ENCODE data around the gene PKP2. TPM values are rescaled to one million over a fixed set of nuclear protein-coding genes. Genes with fewer than 3 reads are reported as not detected.

The PKP2 gene
- total RNA-seq, 1 donor from 2014 or later = 39.3 TPM

GRCh38 chr12:32811686-32812392 is 84.7 kb downstream of the PKP2 start:
- DNase-seq (ENCODE audit: low spot score) = no peak

- DNase-seq (ENCODE audit: low spot score) = no peak
Measured at GRCh38 chr12:32809846-32810245, 86.7 kb downstream of the PKP2 start.

DNA sequence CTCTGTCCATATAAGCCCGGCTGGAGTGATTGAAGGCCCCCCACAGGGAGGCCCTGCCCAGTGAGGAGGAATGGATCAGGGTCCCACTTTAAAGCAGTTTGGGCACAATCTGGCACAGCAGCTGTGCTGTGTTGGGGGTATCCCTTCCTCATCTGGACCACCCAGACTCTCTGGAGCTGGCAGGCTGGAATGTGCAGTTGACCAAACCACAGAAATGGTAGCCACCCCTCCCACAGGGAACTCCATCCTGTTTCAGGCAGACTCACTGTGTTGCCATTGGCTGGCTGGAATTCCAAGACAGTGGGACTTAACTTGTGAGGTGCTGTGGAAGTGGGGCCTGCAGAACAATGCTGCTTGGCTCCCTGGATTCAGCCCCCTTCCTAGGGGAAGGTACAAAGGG is 87.4 kb downstream of the PKP2 start:
- DNase-seq (ENCODE audit: low spot score) = no peak

DNA sequence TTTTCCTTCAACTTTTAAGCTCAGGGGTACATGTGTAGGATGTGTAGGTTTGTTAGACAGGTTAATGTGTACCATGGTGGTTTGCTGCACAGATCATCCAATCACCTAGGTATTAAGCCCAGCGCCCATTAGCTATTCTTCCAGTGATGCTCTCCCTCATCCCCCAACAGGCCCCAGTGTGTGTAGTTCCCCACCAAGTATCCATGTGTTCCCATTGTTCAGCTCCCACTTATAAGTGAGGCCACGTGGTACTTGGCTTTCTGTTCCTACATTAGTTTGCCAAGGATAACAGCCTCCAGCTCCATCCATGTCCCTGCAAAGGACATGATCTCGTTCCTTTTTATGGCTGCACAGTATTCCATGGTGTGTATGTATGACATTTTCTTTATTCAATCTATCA is 92.3 kb downstream of the PKP2 start:
- no peak for DNase-seq (ENCODE audit: low spot score)

DNA sequence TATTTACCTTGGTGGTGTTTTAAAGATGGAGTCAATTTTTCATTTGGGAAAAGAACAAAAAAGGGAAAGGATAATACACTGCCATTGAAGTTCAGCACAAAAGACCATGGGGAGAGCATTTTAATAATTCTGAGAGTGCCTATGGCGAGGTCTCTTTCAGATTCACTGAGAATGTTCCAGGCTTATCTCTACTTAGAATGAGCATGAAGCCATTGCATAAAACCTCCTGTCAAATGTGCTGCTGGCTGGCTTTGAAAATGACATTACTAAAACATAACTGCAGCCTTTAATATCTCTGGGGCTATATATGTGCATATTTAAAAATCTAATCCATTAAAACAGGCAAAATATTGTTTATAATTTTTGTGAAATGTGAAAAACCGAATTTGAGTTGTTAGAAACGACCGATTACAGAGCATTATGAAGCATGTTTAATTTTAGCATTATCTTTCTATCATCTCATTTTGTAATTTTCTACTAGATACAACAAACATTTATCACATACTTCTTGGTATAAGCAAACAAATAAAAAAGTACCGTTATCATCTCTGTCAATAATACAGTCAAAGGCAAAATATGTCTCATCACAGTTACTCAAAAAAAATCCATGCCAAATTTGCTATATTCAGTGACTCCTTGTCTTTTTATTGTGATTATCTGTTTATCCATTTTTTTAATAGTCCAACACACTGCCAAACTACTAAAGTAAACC is 95.2 kb downstream of the PKP2 start:
- no peak for DNase-seq (ENCODE audit: low spot score)

DNA sequence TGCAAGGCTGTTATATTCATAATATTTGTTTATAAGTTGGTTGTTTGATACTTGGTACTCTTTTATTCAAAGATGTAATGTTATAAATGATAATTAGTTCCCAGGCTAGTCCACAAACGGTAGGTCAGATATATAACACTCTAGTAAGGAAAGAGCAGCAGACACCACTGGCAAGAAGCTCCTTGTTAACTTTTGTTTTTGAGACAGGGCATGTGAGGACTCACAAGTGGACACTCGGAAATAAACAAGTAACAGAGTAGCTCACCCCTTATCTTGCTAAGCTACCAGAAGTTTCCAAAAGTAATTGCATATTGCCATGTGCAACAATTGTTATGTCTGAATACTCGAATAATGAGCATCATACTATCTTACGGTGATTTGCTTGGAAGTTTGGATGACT is 102.3 kb downstream of the PKP2 start:
- no peak for DNase-seq (ENCODE audit: low spot score)

DNA sequence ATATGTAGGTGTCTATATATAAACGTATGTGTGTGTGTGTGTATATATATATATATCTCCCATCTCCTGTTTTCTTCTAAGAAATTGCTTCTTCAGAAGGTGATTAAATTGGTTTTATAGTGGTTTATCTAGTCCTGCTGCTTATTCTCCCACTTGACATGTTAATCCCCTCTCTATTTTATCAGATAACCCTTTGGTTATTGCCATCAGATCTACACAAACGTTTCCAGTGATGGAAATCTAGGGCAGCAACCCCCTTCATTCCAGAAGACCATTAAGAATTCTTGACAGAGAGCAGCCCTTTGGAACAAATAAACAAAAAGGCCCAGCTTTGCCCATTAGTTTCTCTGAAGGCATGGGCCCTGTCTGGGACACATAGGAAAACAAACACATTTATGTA is 106.7 kb downstream of the PKP2 start:
- no peak for DNase-seq (ENCODE audit: low spot score)

- DNase-seq (ENCODE audit: low spot score) = no peak
Measured at GRCh38 chr12:32789446-32789845, 107.1 kb downstream of the PKP2 start.

DNA sequence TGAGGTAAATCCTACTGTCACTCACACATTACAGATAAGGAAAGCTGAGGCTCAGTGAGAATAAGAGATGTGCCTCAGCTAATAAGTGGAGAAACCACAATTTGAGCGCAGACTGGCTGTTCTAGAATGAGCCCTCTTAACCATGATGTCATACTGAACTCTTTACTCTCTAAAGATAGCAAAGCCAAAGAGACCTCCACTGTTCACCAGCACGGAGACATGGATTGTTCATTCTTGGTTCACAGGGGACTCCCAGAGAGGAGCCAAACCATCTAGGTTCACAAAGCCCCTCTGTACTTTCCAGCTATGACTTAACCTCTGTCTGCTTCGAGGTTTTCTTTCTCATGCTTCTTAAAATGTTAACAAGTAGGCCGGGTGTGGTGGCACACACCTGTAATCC is 108.2 kb downstream of the PKP2 start:
- no peak for DNase-seq (ENCODE audit: low spot score)

GRCh38 chr12:32785557-32785956 is 111.0 kb downstream of the PKP2 start:
- no peak for DNase-seq (ENCODE audit: low spot score)

GRCh38 chr12:32783029-32783428 is 113.5 kb downstream of the PKP2 start:
- DNase-seq (ENCODE audit: low spot score) = no peak

DNA sequence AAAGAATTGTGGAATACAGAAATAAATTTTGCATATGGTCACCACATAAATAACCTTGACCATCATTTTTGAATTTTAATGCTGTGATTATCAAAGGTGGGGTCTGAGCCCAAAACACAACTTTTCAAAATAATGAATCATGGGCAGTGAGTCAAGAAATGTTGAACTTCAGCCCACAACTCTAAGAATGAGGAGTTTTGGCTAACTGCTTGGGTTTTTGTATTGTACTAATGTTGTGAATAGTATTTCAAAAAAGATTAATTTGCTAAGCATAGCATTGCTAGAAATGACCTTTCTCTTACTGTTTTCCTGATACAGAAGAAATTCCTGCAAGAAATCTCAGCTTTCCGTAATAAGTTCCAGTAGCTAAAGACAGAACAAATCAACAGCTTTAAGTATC is 116.5 kb downstream of the PKP2 start:
- no peak for DNase-seq (ENCODE audit: low spot score)

DNA sequence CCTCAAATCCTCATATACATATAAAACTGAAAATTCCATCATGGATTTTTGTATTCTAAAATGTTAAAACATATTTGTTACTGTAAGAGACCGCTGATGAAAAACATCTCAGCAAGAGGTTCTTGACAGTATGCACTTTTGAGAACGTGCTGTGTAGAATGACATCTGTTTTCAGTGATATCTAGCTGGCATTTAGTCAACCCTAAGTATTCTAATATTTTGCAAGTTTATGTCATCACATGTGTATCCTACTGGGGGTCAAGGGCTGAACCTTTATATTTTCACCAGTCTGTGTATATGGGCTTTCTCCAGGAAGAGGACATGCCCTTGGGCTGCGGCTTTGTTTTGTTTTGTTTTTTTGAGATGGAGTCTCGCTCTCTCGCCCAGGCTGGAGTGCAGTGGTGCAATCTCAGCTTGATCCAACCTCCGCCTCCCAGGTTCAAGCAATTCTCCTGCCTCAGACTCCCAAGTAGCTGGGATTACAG is 118.8 kb downstream of the PKP2 start:
- DNase-seq (ENCODE audit: low spot score) = no peak

GRCh38 chr12:32777159-32777558 is 119.4 kb downstream of the PKP2 start:
- DNase-seq (ENCODE audit: low spot score) = no peak

DNA sequence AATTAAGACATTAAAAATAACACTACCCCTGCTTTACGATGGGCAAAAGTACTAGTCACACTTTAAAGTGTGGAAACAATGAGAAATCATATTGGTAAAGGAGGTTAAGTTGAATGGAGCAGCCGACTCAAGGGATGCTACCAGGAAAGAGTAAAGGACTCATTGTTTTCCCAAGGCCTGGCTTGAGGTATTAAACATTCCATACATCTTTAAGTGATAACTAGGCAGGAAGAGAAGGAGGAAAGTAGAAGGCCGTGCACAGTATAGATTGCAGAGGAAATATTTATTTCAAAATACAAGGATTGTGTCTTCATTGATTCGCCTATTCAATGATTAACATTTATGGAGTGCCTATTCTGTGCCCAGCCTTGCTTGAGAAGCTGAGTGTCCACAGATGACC is 120.3 kb downstream of the PKP2 start:
- no peak for DNase-seq (ENCODE audit: low spot score)

GRCh38 chr12:32773691-32774090 is 122.9 kb downstream of the PKP2 start:
- no peak for DNase-seq (ENCODE audit: low spot score)

DNA sequence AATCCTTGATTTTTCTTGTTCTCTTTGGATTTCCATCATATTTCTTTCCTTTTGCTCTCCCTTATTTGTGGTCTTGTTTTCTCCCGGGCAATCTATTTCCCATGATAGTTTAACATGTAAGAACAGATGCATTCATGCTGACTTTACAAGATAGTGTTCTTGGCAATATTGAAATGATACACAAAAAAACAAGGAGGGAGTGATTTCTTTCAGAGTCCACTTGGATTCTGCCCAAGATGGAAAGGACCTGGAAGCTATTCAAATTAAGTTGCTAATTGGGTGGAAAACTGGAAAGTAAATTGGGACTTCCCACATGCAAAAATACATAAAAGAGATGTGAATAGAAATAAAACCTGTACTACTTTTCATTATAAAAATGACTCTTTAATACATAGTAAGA is 126.4 kb downstream of the PKP2 start:
- no peak for DNase-seq (ENCODE audit: low spot score)

GRCh38 chr12:32768518-32768917 is 128.1 kb downstream of the PKP2 start:
- DNase-seq (ENCODE audit: low spot score) = no peak

DNA sequence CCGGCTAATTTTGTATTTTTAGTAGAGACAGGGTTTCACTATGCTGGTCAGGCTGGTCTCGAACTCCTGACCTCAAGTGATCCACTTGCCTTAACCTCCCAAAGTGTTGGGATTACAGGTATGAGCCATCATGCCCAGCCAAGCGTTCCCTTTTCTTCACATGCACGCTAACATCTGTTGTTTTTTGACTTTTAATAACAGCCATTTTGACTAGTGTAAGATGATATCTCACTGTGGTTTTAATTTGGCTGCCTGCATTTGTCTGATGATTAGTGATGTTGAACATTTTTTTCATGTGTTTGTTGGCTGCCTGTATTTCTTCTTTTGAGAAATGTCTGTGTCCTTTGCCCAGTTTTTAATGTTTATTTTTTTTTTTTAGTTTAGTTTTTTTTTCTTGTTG is 130.7 kb downstream of the PKP2 start:
- DNase-seq (ENCODE audit: low spot score) = no peak

DNA sequence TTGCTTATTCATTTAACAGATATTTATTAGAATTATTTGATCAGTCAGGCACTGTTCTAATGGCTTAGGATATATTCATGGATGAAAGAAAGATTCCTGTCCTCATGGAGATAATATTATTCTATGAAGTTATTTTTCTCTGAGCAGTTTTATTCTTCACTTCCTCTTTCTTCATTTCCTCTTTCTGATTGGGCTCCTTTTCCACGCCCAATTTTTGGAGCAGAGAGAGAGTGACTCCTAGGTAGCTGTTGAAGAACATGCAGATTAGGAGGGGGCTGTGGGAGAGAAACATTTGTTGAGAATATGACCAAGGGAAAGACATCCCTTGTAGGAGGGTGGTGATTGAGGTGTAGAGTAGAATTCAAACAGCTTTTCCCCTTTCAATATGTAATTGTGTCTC is 134.9 kb downstream of the PKP2 start:
- no peak for DNase-seq (ENCODE audit: low spot score)

GRCh38 chr12:32757157-32757556 is 139.4 kb downstream of the PKP2 start:
- no peak for DNase-seq (ENCODE audit: low spot score)

GRCh38 chr12:32756476-32757066 is 140.0 kb downstream of the PKP2 start:
- DNase-seq (ENCODE audit: low spot score) = no peak
